IMR-90 (cell line): ENCODE results near the gene CAVIN4. TPM values are rescaled to one million over a fixed set of nuclear protein-coding genes. Genes with fewer than 3 reads are reported as not detected.

Experiments
- ATAC-seq: fragments of 200-7000 bp; cut with Tn5 transposase; 2 replicates; pipeline ENCODE4 v1.9.1; 2020; ENCODE audit warnings: low read depth, mild to moderate bottlenecking, moderate library complexity
- BruUV-seq: library from RNA; stranded (reverse); fragments of 400-500 nt; replicated peaks from 2 replicates; lab custom pipeline; 2021; lab: Mats Ljungman, UMichigan
- CTCF ChIA-PET: fragments of 300-600 bp; formaldehyde crosslinking; extraction: SDS; loops from one replicate; lab custom pipeline; 2021; ENCODE audit warnings: antibody characterized with exemption; lab: Yijun Ruan, JAX
- POLR2A ChIA-PET: fragments of 300-600 bp; sonication (Branson Sonifier 250); formaldehyde crosslinking; loops from one replicate; lab custom pipeline; 2022; ENCODE audit warnings: antibody characterized with exemption; ENCODE audit not compliant: unreplicated experiment; lab: Charles Lee
- DNase-seq: peaks from one replicate; pipeline ENCODE4 v3.0.0; 2013
- H2AFZ ChIP-seq: replicated peaks from 2 replicates; pipeline ENCODE3; 2013; ENCODE audit warnings: low read length, mild to moderate bottlenecking; ENCODE audit not compliant: poor library complexity
- H2AK5ac ChIP-seq: 2 replicates; pipeline ENCODE4 v1.6.1; 2013; ENCODE audit warnings: low read depth, low read length, inconsistent platforms
- H2AK9ac ChIP-seq: replicated peaks from 2 replicates; pipeline ENCODE3; 2013; ENCODE audit warnings: mild to moderate bottlenecking, low read depth, low read length, moderate library complexity; ENCODE audit not compliant: poor library complexity
- H2BK120ac ChIP-seq: 2 replicates; pipeline ENCODE4 v1.6.1; 2013; ENCODE audit warnings: low read depth, low read length, inconsistent platforms
- H2BK15ac ChIP-seq: 3 replicates; pipeline ENCODE4 v1.6.1; 2013; ENCODE audit warnings: low read depth, low read length, inconsistent platforms
- H2BK20ac ChIP-seq: 2 replicates; pipeline ENCODE4 v1.6.1; 2013; ENCODE audit warnings: low read depth, mild to moderate bottlenecking, inconsistent platforms, low read length, moderate library complexity
- H2BK5ac ChIP-seq: 2 replicates; pipeline ENCODE4 v1.6.1; 2013; ENCODE audit warnings: mild to moderate bottlenecking, low read depth, low read length, inconsistent platforms; ENCODE audit not compliant: poor library complexity, severe bottlenecking
- H3K14ac ChIP-seq: replicated peaks from 2 replicates; pipeline ENCODE4 v1.6.1; 2013; ENCODE audit warnings: low read depth, low read length, inconsistent platforms
- H3K18ac ChIP-seq: 2 replicates; pipeline ENCODE4 v1.6.1; 2013; ENCODE audit warnings: low read depth, low read length, control low read depth
- H3K23ac ChIP-seq: 2 replicates; pipeline ENCODE4 v1.6.1; 2013; ENCODE audit warnings: low read depth, low read length, inconsistent platforms
- H3K27ac ChIP-seq: 2 replicates; pipeline ENCODE4 v1.5.1; 2013; ENCODE audit warnings: mild to moderate bottlenecking, control low read depth, low read length; ENCODE audit not compliant: insufficient read depth
- H3K27me3 ChIP-seq: 2 replicates; pipeline ENCODE4 v1.6.1; 2013; ENCODE audit warnings: low read length; ENCODE audit not compliant: control insufficient read depth, insufficient read depth
- H3K36me3 ChIP-seq: 2 replicates; pipeline ENCODE4 v1.6.1; 2013; ENCODE audit warnings: low read length, mixed read lengths; ENCODE audit not compliant: control insufficient read depth, insufficient read depth
- H3K4ac ChIP-seq: 2 replicates; pipeline ENCODE4 v1.6.1; 2013; ENCODE audit warnings: low read depth, low read length, inconsistent platforms
- H3K4me1 ChIP-seq: 2 replicates; pipeline ENCODE4 v1.6.1; 2013; ENCODE audit warnings: low read length, mixed read lengths; ENCODE audit not compliant: control insufficient read depth, insufficient read depth
- H3K4me2 ChIP-seq: 2 replicates; pipeline ENCODE4 v1.6.1; 2013; ENCODE audit warnings: low read depth, mild to moderate bottlenecking, control low read depth, low read length, moderate library complexity
- H3K4me3 ChIP-seq: 2 replicates; pipeline ENCODE4 v1.5.1; 2013; ENCODE audit warnings: low read depth, mild to moderate bottlenecking, control low read depth, low read length, moderate library complexity; ENCODE audit not compliant: insufficient read depth
- H3K56ac ChIP-seq: 2 replicates; pipeline ENCODE4 v1.6.1; 2013; ENCODE audit warnings: low read length, inconsistent platforms; ENCODE audit not compliant: insufficient read depth; ENCODE audit errors: extremely low read depth
- H3K79me1 ChIP-seq, 2 experiments: 2 replicates each; pipeline ENCODE4 v1.6.1; 2013; ENCODE audit warnings: low read length in 2 of 2, inconsistent platforms in 1 of 2, low read depth in 1 of 2
- H3K9ac ChIP-seq: 2 replicates; pipeline ENCODE4 v1.6.1; 2013; ENCODE audit warnings: low read depth, low read length, control low read depth
- H3K9me1 ChIP-seq: 2 replicates; pipeline ENCODE4 v1.6.1; 2013; ENCODE audit warnings: low read length, inconsistent platforms; ENCODE audit not compliant: insufficient read depth
- H3K9me3 ChIP-seq: 2 replicates; pipeline ENCODE4 v1.6.1; 2013; ENCODE audit warnings: low read length; ENCODE audit not compliant: control insufficient read depth, insufficient read depth
- H4K20me1 ChIP-seq: 2 replicates; pipeline ENCODE4 v1.6.1; 2013; ENCODE audit warnings: low read length, inconsistent platforms; ENCODE audit not compliant: insufficient read depth
- H4K5ac ChIP-seq: 2 replicates; pipeline ENCODE4 v1.6.1; 2013; ENCODE audit warnings: mild to moderate bottlenecking, low read depth, low read length, control low read depth
- H4K8ac ChIP-seq, 2 experiments: 2 replicates each; pipeline ENCODE4 v1.6.1; 2013; ENCODE audit warnings: low read depth in 2 of 2, low read length in 2 of 2, control low read depth in 1 of 2, inconsistent platforms in 1 of 2
- H4K91ac ChIP-seq: 2 replicates; pipeline ENCODE4 v1.6.1; 2013; ENCODE audit warnings: low read depth, low read length, inconsistent platforms; ENCODE audit not compliant: insufficient read depth
- BHLHE40 ChIP-seq: fragments of 150-350 bp; IDR thresholded peaks from 2 replicates; pipeline ENCODE4 v1.6.1; 2016; ENCODE audit warnings: mild to moderate bottlenecking, low read depth, low read length
- CEBPB ChIP-seq: IDR thresholded peaks from 2 replicates; pipeline ENCODE4 v1.6.1; 2012; ENCODE audit warnings: low read depth, low read length, improper control_type of control experiment
- CHD1 ChIP-seq: IDR thresholded peaks from 2 replicates; pipeline ENCODE4 v1.6.1; 2012; ENCODE audit warnings: low read depth, low read length, improper control_type of control experiment
- CTCF ChIP-seq: conservative IDR thresholded peaks from 2 replicates; pipeline ENCODE4 v1.5.1; 2012; ENCODE audit warnings: mild to moderate bottlenecking, low read depth, low read length, improper control_type of control experiment
- MXI1 ChIP-seq: IDR thresholded peaks from 2 replicates; pipeline ENCODE4 v1.6.1; 2012; ENCODE audit warnings: low read depth, mild to moderate bottlenecking, low read length, moderate library complexity, borderline replicate concordance
- NFE2L2 ChIP-seq: fragments of 150-350 bp; IDR thresholded peaks from 2 replicates; pipeline ENCODE4 v1.6.1; 2016; ENCODE audit warnings: low read depth, mild to moderate bottlenecking, low read length
- POLR2A ChIP-seq: IDR thresholded peaks from 2 replicates; pipeline ENCODE4 v1.6.1; 2012; ENCODE audit warnings: mild to moderate bottlenecking, low read depth, low read length
- RAD21 ChIP-seq: IDR thresholded peaks from 2 replicates; pipeline ENCODE4 v1.6.1; 2012; ENCODE audit warnings: low read length, improper control_type of control experiment
- RFX5 ChIP-seq: IDR thresholded peaks from 2 replicates; pipeline ENCODE4 v1.8.0; 2012; ENCODE audit warnings: low read depth, mild to moderate bottlenecking, low read length, moderate library complexity
- SMC3 ChIP-seq: fragments of 150-350 bp; IDR thresholded peaks from 2 replicates; pipeline ENCODE4 v1.6.1; 2016; ENCODE audit warnings: low read depth, mild to moderate bottlenecking, antibody characterized with exemption, low read length, moderate library complexity
- WGBS, 2 experiments: methylation state at CpG; one replicate each; pipeline versions ENCODE4 v1.1.5 to v1.1.7; 2013; ENCODE audit warnings: missing lambda C conversion rate in 2 of 2; ENCODE audit not compliant: insufficient read length in 1 of 2; ENCODE audit errors: extremely low coverage in 2 of 2; 5-methylcytosine and 5-hydroxymethylcytosine counted together
- dilution Hi-C: fragments of 300-500 bp; cut with HindIII; formaldehyde crosslinking; loops from one replicate; pipeline ENCODE4 v1.14.3; 2018; ENCODE audit warnings: low sequenced_read_pairs; ENCODE audit not compliant: unreplicated experiment
- in situ Hi-C: fragments of 300-500 bp; cut with MboI; formaldehyde crosslinking; loops from 3 replicates; pipeline ENCODE4 v1.14.3; 2019; ENCODE audit warnings: low sequenced_read_pairs, inconsistent platforms, mixed read lengths
- intact Hi-C: fragments of 100-400 bp; cut with micrococcal nuclease; formaldehyde crosslinking; loops from 2 replicates; pipeline ENCODE4 v1.10.0; 2022
- polyA plus RNA-seq, 3 experiments: library from polyadenylated mRNA; depleted of rRNA; stranded (reverse); fragments of >200 nt; gene quantifications; 2 replicates each; pipeline ENCODE4 v1.2.3, GENCODE V29; 2012; ENCODE audit warnings: low replicate concordance in 1 of 3
- total RNA-seq: library from RNA; depleted of rRNA; stranded (reverse); fragments of >200 nt; gene quantifications from 2 replicates; pipeline ENCODE4 v1.2.3, GENCODE V29; 2012

The CAVIN4 gene
- total and polyA plus RNA-seq, 2 of the 4 experiments (the other 2 are of a cell fraction), result 2.2 to 2.6 TPM

GRCh38 chr9:100583014-100583802, 5.3 kb downstream of the CAVIN4 start:
- Histone ChIP-seq H3K4me2 (no peak overlapping the region), H3K9me1 (peaks cover 9% of the 10 kb centered on the region; the same call in 1 of the 2 replicates), H2AK9ac (no peak overlapping the region), H3K4ac (no peak overlapping the region), H2BK15ac (no peak overlapping the region), H3K9me3 (no peaks in the 10 kb centered on the region), H4K91ac (no peak overlapping the region), H2AK5ac (no peak overlapping the region), H2BK5ac (no peak overlapping the region), H2BK120ac (no peak overlapping the region), H3K23ac (no peak overlapping the region), H2AFZ (no peak overlapping the region), H2BK20ac (no peak overlapping the region), H3K27ac (no peak overlapping the region), H3K27me3 (no peaks in the 10 kb centered on the region), H3K18ac (no peak overlapping the region), H3K14ac (no peak overlapping the region), H3K4me1 (peaks cover 7% of the 10 kb centered on the region), H3K36me3 (no peaks in the 10 kb centered on the region), H3K56ac (no peak overlapping the region), H3K4me3 (no peak overlapping the region), H3K9ac (no peak overlapping the region), H4K20me1 (no peaks in the 10 kb centered on the region), H4K5ac (no peak overlapping the region), H4K8ac (no peak overlapping the region), H3K79me1 (peaks cover 4 to 7% of the 10 kb centered on the region in 2 experiments; a peak in 3 of 4 replicates)
- CTCF ChIA-PET, result no interaction called here
- intact Hi-C loops (no loop called here), in situ Hi-C loops (loop anchor here (10.0 to 25.0 kb wide), 4 partner anchors 128 to 1396 kb away; no protein-coding TSS in a partner anchor), dilution Hi-C loops (no loop called here)
- WGBS, 2 experiments, result 90% methylated on average over 1 of the region's 5 CpGs; no CpG with 5 or more reads in 1 of the 2 experiments
- ATAC-seq (no peak), DNase-seq (no peak)
- POLR2A ChIA-PET, result no interaction called here
- TF ChIP-seq RAD21 (no peak), SMC3 (no peak), CHD1 (no peak), CTCF (no peak), BHLHE40 (no peak), NFE2L2 (no peak), RFX5 (no peak), MXI1 (no peak), POLR2A (no peak), CEBPB (no peak)
- no TSS peak for BruUV-seq
